ENCODE data around the gene SHROOM3.
A peak's percentile ranks its signal among the peaks of the same experiment; 100 is the strongest.

SHROOM3 gene

DNA sequence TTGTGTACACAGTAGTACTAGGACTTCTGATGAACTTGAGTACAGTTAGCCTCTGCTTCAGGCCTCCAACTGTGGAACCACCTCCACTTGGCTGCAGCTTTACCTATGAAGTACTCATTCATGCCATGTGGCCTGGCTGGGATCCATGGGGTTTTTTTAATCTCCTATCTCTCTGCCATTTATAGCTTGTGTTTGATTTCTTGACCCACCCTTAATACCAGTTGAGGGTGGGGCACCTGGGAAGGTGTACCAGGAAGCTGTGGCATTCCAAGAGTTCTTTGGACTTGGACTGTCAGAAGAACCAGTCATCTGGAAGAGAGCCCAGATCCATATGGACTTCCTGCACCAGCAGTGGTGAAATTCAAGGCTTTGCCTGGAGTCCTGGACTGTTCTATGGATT is 230.1 kb downstream of the SHROOM3 start:
- TF ChIP-seq TAF1 (IDR thresholded peaks at IDR 0.05; ENCODE audit: low read depth) (no peak), CREB1 (IDR thresholded peaks at IDR 0.05; ENCODE audit: low read depth) (no peak), TCF12 (IDR thresholded peaks at IDR 0.05; ENCODE audit: low read depth) (peak; percentile 91), TEAD4 (IDR thresholded peaks at IDR 0.05) (peak; percentile 95), RAD21 (IDR thresholded peaks at IDR 0.05; ENCODE audit: low read depth) (no peak), CEBPB (IDR thresholded peaks at IDR 0.05) (peak; percentile 39; the same call in 1 of the 2 replicates), EGR1 (IDR thresholded peaks at IDR 0.05) (no peak), FOXM1 (IDR thresholded peaks at IDR 0.05; ENCODE audit: borderline replicate concordance, low read depth) (peak; percentile 90), NFIC (IDR thresholded peaks at IDR 0.05) (peak; percentile 93), EP300 (IDR thresholded peaks at IDR 0.05; ENCODE audit: borderline replicate concordance) (peak; percentile 89), ZBTB7A (IDR thresholded peaks at IDR 0.05; ENCODE audit: low read depth) (no peak), YY1 (IDR thresholded peaks at IDR 0.05; ENCODE audit: low read depth) (no peak)
- TF ChIP-seq, protein P1, sequence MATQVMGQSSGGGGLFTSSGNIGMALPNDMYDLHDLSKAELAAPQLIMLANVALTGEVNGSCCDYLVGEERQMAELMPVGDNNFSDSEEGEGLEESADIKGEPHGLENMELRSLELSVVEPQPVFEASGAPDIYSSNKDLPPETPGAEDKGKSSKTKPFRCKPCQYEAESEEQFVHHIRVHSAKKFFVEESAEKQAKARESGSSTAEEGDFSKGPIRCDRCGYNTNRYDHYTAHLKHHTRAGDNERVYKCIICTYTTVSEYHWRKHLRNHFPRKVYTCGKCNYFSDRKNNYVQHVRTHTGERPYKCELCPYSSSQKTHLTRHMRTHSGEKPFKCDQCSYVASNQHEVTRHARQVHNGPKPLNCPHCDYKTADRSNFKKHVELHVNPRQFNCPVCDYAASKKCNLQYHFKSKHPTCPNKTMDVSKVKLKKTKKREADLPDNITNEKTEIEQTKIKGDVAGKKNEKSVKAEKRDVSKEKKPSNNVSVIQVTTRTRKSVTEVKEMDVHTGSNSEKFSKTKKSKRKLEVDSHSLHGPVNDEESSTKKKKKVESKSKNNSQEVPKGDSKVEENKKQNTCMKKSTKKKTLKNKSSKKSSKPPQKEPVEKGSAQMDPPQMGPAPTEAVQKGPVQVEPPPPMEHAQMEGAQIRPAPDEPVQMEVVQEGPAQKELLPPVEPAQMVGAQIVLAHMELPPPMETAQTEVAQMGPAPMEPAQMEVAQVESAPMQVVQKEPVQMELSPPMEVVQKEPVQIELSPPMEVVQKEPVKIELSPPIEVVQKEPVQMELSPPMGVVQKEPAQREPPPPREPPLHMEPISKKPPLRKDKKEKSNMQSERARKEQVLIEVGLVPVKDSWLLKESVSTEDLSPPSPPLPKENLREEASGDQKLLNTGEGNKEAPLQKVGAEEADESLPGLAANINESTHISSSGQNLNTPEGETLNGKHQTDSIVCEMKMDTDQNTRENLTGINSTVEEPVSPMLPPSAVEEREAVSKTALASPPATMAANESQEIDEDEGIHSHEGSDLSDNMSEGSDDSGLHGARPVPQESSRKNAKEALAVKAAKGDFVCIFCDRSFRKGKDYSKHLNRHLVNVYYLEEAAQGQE (IDR thresholded peaks at IDR 0.05; ENCODE audit: low read depth): no peak
- TF ChIP-seq, protein P2, sequence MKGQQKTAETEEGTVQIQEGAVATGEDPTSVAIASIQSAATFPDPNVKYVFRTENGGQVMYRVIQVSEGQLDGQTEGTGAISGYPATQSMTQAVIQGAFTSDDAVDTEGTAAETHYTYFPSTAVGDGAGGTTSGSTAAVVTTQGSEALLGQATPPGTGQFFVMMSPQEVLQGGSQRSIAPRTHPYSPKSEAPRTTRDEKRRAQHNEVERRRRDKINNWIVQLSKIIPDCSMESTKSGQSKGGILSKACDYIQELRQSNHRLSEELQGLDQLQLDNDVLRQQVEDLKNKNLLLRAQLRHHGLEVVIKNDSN (IDR thresholded peaks at IDR 0.05): peak; percentile 63
- TF ChIP-seq, protein P3, sequence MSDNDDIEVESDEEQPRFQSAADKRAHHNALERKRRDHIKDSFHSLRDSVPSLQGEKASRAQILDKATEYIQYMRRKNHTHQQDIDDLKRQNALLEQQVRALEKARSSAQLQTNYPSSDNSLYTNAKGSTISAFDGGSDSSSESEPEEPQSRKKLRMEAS (IDR thresholded peaks at IDR 0.05): peak; percentile 87

DNA sequence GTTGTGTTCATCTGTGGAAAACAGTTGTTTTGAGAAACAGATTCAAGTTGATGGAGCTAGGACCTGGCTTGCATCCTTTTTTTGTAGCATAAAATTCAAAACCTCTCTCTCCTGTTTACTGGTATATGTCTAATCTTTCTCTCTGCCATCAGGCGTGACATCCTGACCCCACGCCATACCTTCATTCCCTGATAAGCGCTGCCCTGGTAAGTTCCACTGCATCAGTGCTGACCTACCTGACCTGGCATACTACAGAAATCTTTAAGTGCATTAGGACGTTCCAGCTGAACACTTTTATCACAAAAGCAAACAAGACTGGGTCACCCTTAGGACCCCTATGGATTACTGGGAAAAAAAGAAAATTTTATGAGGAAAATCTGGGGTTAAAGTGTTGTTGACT is 230.7 kb downstream of the SHROOM3 start:
- TF ChIP-seq EP300 (IDR thresholded peaks at IDR 0.05; ENCODE audit: borderline replicate concordance): no peak
- TF ChIP-seq RAD21 (IDR thresholded peaks at IDR 0.05; ENCODE audit: low read depth): no peak
- TF ChIP-seq, protein P3 (IDR thresholded peaks at IDR 0.05): no peak
- TF ChIP-seq, protein P2 (IDR thresholded peaks at IDR 0.05): no peak
- TF ChIP-seq EGR1 (IDR thresholded peaks at IDR 0.05): no peak
- no peak for TF ChIP-seq TCF12 (IDR thresholded peaks at IDR 0.05; ENCODE audit: low read depth)
- no peak for TF ChIP-seq TAF1 (IDR thresholded peaks at IDR 0.05; ENCODE audit: low read depth)
- TF ChIP-seq ZBTB7A (IDR thresholded peaks at IDR 0.05; ENCODE audit: low read depth): no peak
- no peak for TF ChIP-seq CEBPB (IDR thresholded peaks at IDR 0.05)
- TF ChIP-seq, protein P1 (IDR thresholded peaks at IDR 0.05; ENCODE audit: low read depth): no peak
- no peak for TF ChIP-seq YY1 (IDR thresholded peaks at IDR 0.05; ENCODE audit: low read depth)
- TF ChIP-seq FOXM1 (IDR thresholded peaks at IDR 0.05; ENCODE audit: borderline replicate concordance, low read depth): no peak

DNA sequence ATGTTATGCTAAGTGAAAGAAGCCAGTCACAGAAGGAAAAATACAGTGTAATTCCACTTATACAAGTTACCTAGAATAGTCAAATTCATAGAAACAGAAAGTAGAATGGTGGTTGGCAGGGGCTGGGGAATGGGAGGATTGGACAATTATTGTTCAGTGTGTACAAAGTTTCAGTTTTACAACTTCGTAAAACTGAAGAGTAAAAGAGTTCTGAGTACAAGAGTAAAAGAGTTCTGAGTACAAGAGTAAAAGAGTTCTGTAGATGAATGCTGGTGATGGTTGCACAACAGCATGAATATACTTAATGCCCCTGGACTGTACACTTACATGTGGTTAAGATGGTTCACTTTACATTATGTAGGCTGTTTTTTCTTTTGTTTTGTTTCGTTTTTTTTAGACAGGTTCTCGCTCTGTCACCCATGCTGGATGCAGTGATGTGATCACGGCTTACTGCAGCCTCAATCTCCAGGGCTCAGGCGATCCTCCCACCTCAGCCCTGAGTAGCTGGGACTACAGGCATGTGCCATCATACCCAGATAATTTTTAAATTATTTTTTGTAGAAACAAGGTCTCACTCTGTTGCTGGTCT is 232.0 kb downstream of the SHROOM3 start:
- TF ChIP-seq ZBTB7A (IDR thresholded peaks at IDR 0.05; ENCODE audit: low read depth): no peak
- TF ChIP-seq, protein P3 (IDR thresholded peaks at IDR 0.05): no peak
- TF ChIP-seq NFIC (IDR thresholded peaks at IDR 0.05): no peak
- TF ChIP-seq EGR1 (IDR thresholded peaks at IDR 0.05): no peak
- TF ChIP-seq, protein P1 (IDR thresholded peaks at IDR 0.05; ENCODE audit: low read depth): no peak
- no peak for TF ChIP-seq YY1 (IDR thresholded peaks at IDR 0.05; ENCODE audit: low read depth)
- no peak for TF ChIP-seq EP300 (IDR thresholded peaks at IDR 0.05; ENCODE audit: borderline replicate concordance)
- no peak for TF ChIP-seq CREB1 (IDR thresholded peaks at IDR 0.05; ENCODE audit: low read depth)
- no peak for TF ChIP-seq TCF12 (IDR thresholded peaks at IDR 0.05; ENCODE audit: low read depth)
- no peak for TF ChIP-seq TAF1 (IDR thresholded peaks at IDR 0.05; ENCODE audit: low read depth)
- no peak for TF ChIP-seq FOXM1 (IDR thresholded peaks at IDR 0.05; ENCODE audit: borderline replicate concordance, low read depth)
- no peak for TF ChIP-seq TEAD4 (IDR thresholded peaks at IDR 0.05)
- TF ChIP-seq, protein P2 (IDR thresholded peaks at IDR 0.05): no peak

Data from Ishikawa (cell line).